ENCODE data around the gene CCNB1IP1.
A peak's percentile ranks its signal among the peaks of the same experiment; 100 is the strongest.
"Not testable (repeated sequence)": the region's sequence is repeated elsewhere in the genome, so short reads cannot be mapped to it uniquely, and the experiment has no call there.

CCNB1IP1 gene

GRCh38 chr14:20341646-20342045 lies 8.6 kb upstream of the CCNB1IP1 start:
- peaks cover 9% of the 10 kb centered on the region for H3F3A ChIP-seq (ENCODE audit: low read depth)
- 0 out of 2 replicates have a peak, but pooled peaks cover 2% of the 10 kb centered on the region for H3K36me3 ChIP-seq (ENCODE audit: insufficient read depth, low read length)
- peaks cover 26% of the 10 kb centered on the region for H3K4me1 ChIP-seq (ENCODE audit: insufficient read depth, low read length, poor library complexity, severe bottlenecking)
- H3K4me2 ChIP-seq (ENCODE audit: low read depth, low read length, poor library complexity, severe bottlenecking): peak overlapping the region; percentile 66
- H3K79me2 ChIP-seq (ENCODE audit: insufficient read depth, low read length): peaks cover 26% of the 10 kb centered on the region
- H3K9me3 ChIP-seq (ENCODE audit: insufficient read depth, low read depth, low read length): no peaks in the 10 kb centered on the region
- H3K9ac ChIP-seq (ENCODE audit: low read depth, low read length, poor library complexity, severe bottlenecking): peak overlapping the region; percentile 86
- H3K9me2 ChIP-seq (replicated peaks; ENCODE audit: low read depth, low read length): no peaks in the 10 kb centered on the region
- TF ChIP-seq, protein P1, sequence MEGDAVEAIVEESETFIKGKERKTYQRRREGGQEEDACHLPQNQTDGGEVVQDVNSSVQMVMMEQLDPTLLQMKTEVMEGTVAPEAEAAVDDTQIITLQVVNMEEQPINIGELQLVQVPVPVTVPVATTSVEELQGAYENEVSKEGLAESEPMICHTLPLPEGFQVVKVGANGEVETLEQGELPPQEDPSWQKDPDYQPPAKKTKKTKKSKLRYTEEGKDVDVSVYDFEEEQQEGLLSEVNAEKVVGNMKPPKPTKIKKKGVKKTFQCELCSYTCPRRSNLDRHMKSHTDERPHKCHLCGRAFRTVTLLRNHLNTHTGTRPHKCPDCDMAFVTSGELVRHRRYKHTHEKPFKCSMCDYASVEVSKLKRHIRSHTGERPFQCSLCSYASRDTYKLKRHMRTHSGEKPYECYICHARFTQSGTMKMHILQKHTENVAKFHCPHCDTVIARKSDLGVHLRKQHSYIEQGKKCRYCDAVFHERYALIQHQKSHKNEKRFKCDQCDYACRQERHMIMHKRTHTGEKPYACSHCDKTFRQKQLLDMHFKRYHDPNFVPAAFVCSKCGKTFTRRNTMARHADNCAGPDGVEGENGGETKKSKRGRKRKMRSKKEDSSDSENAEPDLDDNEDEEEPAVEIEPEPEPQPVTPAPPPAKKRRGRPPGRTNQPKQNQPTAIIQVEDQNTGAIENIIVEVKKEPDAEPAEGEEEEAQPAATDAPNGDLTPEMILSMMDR (conservative IDR thresholded peaks at IDR 0.05; ENCODE audit: low read length): no peak
- TF ChIP-seq EZH2phosphoT487 (IDR thresholded peaks at IDR 0.05; ENCODE audit: borderline replicate concordance): no peak
- H2AFZ ChIP-seq (ENCODE audit: low read length): peak overlapping the region; percentile 97; the same call in 1 of the 2 replicates
- H3K4me3 ChIP-seq (ENCODE audit: low read length, poor library complexity, severe bottlenecking): peak overlapping the region; percentile 79
- H4K20me1 ChIP-seq (ENCODE audit: insufficient read depth, low read length, poor library complexity, severe bottlenecking): no peaks in the 10 kb centered on the region
- H3K27me3 ChIP-seq (ENCODE audit: insufficient read depth, low read length, poor library complexity, severe bottlenecking): no peaks in the 10 kb centered on the region

DNA sequence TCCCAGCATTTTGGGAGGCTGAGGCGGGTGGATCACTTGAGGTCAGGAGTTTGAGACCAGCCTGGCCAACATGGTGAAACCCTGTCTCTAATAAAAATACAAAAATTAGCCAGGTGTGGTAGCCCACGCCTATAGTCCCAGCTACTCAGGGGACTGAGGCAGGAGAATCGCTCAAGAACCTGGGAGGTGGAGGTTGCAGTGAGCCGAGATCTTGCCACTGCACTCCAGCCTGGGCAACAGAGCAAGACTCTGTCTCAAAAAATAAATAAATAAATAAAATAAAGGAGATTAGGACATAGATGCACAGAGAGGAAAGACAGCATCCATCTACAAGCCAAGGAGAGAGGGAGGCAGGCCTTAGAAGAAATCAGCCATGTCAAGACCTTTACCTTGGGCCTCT lies 8.0 kb upstream of the CCNB1IP1 start:
- peaks cover 26% of the 10 kb centered on the region for H3K79me2 ChIP-seq (ENCODE audit: insufficient read depth, low read length)
- peaks cover 26% of the 10 kb centered on the region for H3K4me1 ChIP-seq (ENCODE audit: insufficient read depth, low read length, poor library complexity, severe bottlenecking)
- H3K9ac ChIP-seq (ENCODE audit: low read depth, low read length, poor library complexity, severe bottlenecking); H3K9me3 ChIP-seq (ENCODE audit: insufficient read depth, low read depth, low read length); H3K27me3 ChIP-seq (ENCODE audit: insufficient read depth, low read length, poor library complexity, severe bottlenecking); H3K36me3 ChIP-seq (ENCODE audit: insufficient read depth, low read length); H3K4me3 ChIP-seq (ENCODE audit: low read length, poor library complexity, severe bottlenecking); H3F3A ChIP-seq (ENCODE audit: low read depth); H3K9me2 ChIP-seq (replicated peaks; ENCODE audit: low read depth, low read length); H2AFZ ChIP-seq (ENCODE audit: low read length); H4K20me1 ChIP-seq (ENCODE audit: insufficient read depth, low read length, poor library complexity, severe bottlenecking): not testable (repeated sequence)
- peak overlapping the region; percentile 66 for H3K4me2 ChIP-seq (ENCODE audit: low read depth, low read length, poor library complexity, severe bottlenecking)

DNA sequence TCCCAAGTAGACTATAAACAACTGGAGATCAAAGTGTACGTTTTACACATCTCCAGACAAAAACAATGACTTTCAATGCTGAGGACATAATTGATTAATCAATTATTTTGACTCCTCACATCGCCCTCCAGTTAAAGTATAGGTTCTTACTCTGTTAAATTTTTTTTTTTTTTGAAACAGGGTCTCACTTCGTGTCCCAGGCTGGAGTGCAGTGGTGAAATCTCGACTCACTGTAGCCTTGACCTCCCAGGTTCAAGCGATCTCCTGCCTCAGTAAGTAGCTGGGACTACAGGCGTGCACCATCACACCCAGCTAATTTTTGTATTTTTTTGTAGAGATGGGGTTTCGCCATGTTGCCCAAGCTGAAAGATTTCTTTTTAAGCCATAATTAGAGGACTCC lies 938 bp upstream of the CCNB1IP1 start:
- Histone ChIP-seq H3K9me2 (replicated peaks; ENCODE audit: low read depth, low read length) (no peaks in the 10 kb centered on the region), H3K4me2 (ENCODE audit: low read depth, low read length, poor library complexity, severe bottlenecking) (peak overlapping the region; percentile 88), H3K4me1 (ENCODE audit: insufficient read depth, low read length, poor library complexity, severe bottlenecking) (peaks cover 23% of the 10 kb centered on the region), H4K20me1 (ENCODE audit: insufficient read depth, low read length, poor library complexity, severe bottlenecking) (peaks cover 21% of the 10 kb centered on the region), H3K79me2 (ENCODE audit: insufficient read depth, low read length) (peaks cover 40% of the 10 kb centered on the region), H3K27me3 (ENCODE audit: insufficient read depth, low read length, poor library complexity, severe bottlenecking) (no peaks in the 10 kb centered on the region), H3K36me3 (ENCODE audit: insufficient read depth, low read length) (no peaks in the 10 kb centered on the region), H3F3A (ENCODE audit: low read depth) (0 out of 2 replicates have a peak, but pooled peaks cover 3% of the 10 kb centered on the region), H3K9me3 (ENCODE audit: insufficient read depth, low read depth, low read length) (no peaks in the 10 kb centered on the region), H3K9ac (ENCODE audit: low read depth, low read length, poor library complexity, severe bottlenecking) (peak overlapping the region; percentile 76), H2AFZ (ENCODE audit: low read length) (peak overlapping the region; percentile 86; the same call in 1 of the 2 replicates), H3K4me3 (ENCODE audit: low read length, poor library complexity, severe bottlenecking) (peak overlapping the region; percentile 87)
- no peak for TF ChIP-seq EZH2phosphoT487 (IDR thresholded peaks at IDR 0.05; ENCODE audit: borderline replicate concordance)
- TF ChIP-seq, protein P1 (conservative IDR thresholded peaks at IDR 0.05; ENCODE audit: low read length): no peak

DNA sequence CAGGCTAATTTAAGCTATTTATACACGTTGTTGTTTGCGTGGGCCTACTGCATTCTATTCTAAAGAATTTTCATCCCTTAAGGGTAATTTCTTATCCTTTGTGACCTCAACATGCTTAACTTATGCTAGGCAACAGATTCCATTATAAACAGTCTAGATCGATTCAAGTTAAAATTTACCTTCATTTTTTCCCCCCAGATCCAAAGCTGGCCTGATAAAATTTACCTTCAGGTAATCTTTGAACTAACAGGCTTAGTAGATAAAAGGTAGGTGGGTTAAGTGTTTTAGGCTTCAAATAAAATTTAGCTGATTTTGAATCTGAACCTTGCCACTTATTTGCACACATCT lies 389 bp upstream of the CCNB1IP1 start:
- peak overlapping the region; percentile 76 for H3K9ac ChIP-seq (ENCODE audit: low read depth, low read length, poor library complexity, severe bottlenecking)
- H3K79me2 ChIP-seq (ENCODE audit: insufficient read depth, low read length): peaks cover 45% of the 10 kb centered on the region
- H3K27me3 ChIP-seq (ENCODE audit: insufficient read depth, low read length, poor library complexity, severe bottlenecking): no peaks in the 10 kb centered on the region
- peaks cover 26% of the 10 kb centered on the region for H4K20me1 ChIP-seq (ENCODE audit: insufficient read depth, low read length, poor library complexity, severe bottlenecking)
- no peaks in the 10 kb centered on the region for H3K9me2 ChIP-seq (replicated peaks; ENCODE audit: low read depth, low read length)
- TF ChIP-seq, protein P1 (conservative IDR thresholded peaks at IDR 0.05; ENCODE audit: low read length): no peak
- peak overlapping the region; percentile 87 for H3K4me3 ChIP-seq (ENCODE audit: low read length, poor library complexity, severe bottlenecking)
- H3K9me3 ChIP-seq (ENCODE audit: insufficient read depth, low read depth, low read length): no peaks in the 10 kb centered on the region
- peak overlapping the region; percentile 88 for H3K4me2 ChIP-seq (ENCODE audit: low read depth, low read length, poor library complexity, severe bottlenecking)
- peak overlapping the region; percentile 86 for H2AFZ ChIP-seq (ENCODE audit: low read length)
- no peaks in the 10 kb centered on the region for H3K36me3 ChIP-seq (ENCODE audit: insufficient read depth, low read length)
- peaks cover 28% of the 10 kb centered on the region for H3K4me1 ChIP-seq (ENCODE audit: insufficient read depth, low read length, poor library complexity, severe bottlenecking)
- 0 out of 2 replicates have a peak, but pooled peaks cover 8% of the 10 kb centered on the region for H3F3A ChIP-seq (ENCODE audit: low read depth)

All from Loucy (cell line).